Ishikawa (cell line): Measurements from ENCODE around the gene ZMYND11.

Experiments
- CEBPB ChIP-seq: IDR thresholded peaks from 2 replicates; pipeline ENCODE4 v1.6.1; 2012
- CREB1 ChIP-seq: IDR thresholded peaks from 2 replicates; pipeline ENCODE4 v1.6.1; 2012; ENCODE audit warnings: low read depth
- EGR1 ChIP-seq: IDR thresholded peaks from 2 replicates; pipeline ENCODE4 v1.6.1; 2012
- EP300 ChIP-seq: IDR thresholded peaks from 2 replicates; pipeline ENCODE4 v1.6.1; 2012; ENCODE audit warnings: borderline replicate concordance
- FOXM1 ChIP-seq: IDR thresholded peaks from 2 replicates; pipeline ENCODE4 v1.6.1; 2012; ENCODE audit warnings: low read depth, borderline replicate concordance
- MAX ChIP-seq: IDR thresholded peaks from 2 replicates; pipeline ENCODE4 v1.6.1; 2012
- NFIC ChIP-seq: IDR thresholded peaks from 2 replicates; pipeline ENCODE4 v1.6.1; 2012
- RAD21 ChIP-seq: IDR thresholded peaks from 2 replicates; pipeline ENCODE4 v1.6.1; 2012; ENCODE audit warnings: low read depth
- REST ChIP-seq: IDR thresholded peaks from 2 replicates; pipeline ENCODE4 v1.6.1; 2012; ENCODE audit warnings: low read depth, mild to moderate bottlenecking
- TAF1 ChIP-seq: IDR thresholded peaks from 2 replicates; pipeline ENCODE4 v1.6.1; 2012; ENCODE audit warnings: low read depth, mild to moderate bottlenecking
- TCF12 ChIP-seq: IDR thresholded peaks from 2 replicates; pipeline ENCODE4 v1.6.1; 2012; ENCODE audit warnings: low read depth
- TEAD4 ChIP-seq: IDR thresholded peaks from 2 replicates; pipeline ENCODE4 v1.6.1; 2012
- USF1 ChIP-seq: IDR thresholded peaks from 2 replicates; pipeline ENCODE4 v1.6.1; 2012
- YY1 ChIP-seq: IDR thresholded peaks from 2 replicates; pipeline ENCODE4 v1.6.1; 2012; ENCODE audit warnings: low read depth
- ZBTB7A ChIP-seq: IDR thresholded peaks from 2 replicates; pipeline ENCODE4 v1.6.1; 2012; ENCODE audit warnings: low read depth

ZMYND11 gene

GRCh38 chr10:95356-96115 is 39.7 kb upstream of the ZMYND11 start:
- TF ChIP-seq TCF12 (no peak), TAF1 (no peak), CEBPB (no peak), REST (no peak), EP300 (no peak)

GRCh38 chr10:96466-96865 is 38.8 kb upstream of the ZMYND11 start:
- TF ChIP-seq TCF12: no peak
- TF ChIP-seq FOXM1: no peak
- TF ChIP-seq TAF1: no peak
- no peak for TF ChIP-seq ZBTB7A
- no peak for TF ChIP-seq TEAD4
- no peak for TF ChIP-seq MAX
- no peak for TF ChIP-seq CREB1
- no peak for TF ChIP-seq REST
- no peak for TF ChIP-seq EGR1
- no peak for TF ChIP-seq RAD21
- TF ChIP-seq YY1: no peak
- no peak for TF ChIP-seq NFIC
- TF ChIP-seq CEBPB: no peak
- TF ChIP-seq EP300: no peak
- no peak for TF ChIP-seq USF1

GRCh38 chr10:104416-104815 is 30.8 kb upstream of the ZMYND11 start:
- TF ChIP-seq CEBPB: no peak
- no peak for TF ChIP-seq RAD21
- TF ChIP-seq TAF1: no peak
- TF ChIP-seq MAX: no peak
- TF ChIP-seq CREB1: no peak
- no peak for TF ChIP-seq FOXM1
- TF ChIP-seq ZBTB7A: no peak
- TF ChIP-seq NFIC: no peak

GRCh38 chr10:104862-105565 is 30.2 kb upstream of the ZMYND11 start:
- no peak for TF ChIP-seq TEAD4
- TF ChIP-seq NFIC: no peak

- TF ChIP-seq MAX (no peak), NFIC (no peak), RAD21 (no peak), YY1 (no peak), FOXM1 (no peak)
Measured at GRCh38 chr10:105806-106205, 29.4 kb upstream of the ZMYND11 start.

- TF ChIP-seq YY1 (no peak), RAD21 (no peak), REST (no peak), FOXM1 (no peak), EP300 (no peak), TEAD4 (no peak), EGR1 (no peak), MAX (no peak), TCF12 (no peak), CREB1 (no peak), ZBTB7A (no peak), USF1 (no peak), TAF1 (no peak), CEBPB (no peak), NFIC (no peak)
Measured at GRCh38 chr10:106740-107139, 28.5 kb upstream of the ZMYND11 start.
